ENCODE results near the gene RAB36. TPM values are rescaled to one million over a fixed set of nuclear protein-coding genes. Genes with fewer than 3 reads are reported as not detected.

RAB36 gene
- total and polyA plus RNA-seq, 5 experiments from 2014 or later, result 0.66 to 2.0 (median 1.1) TPM

GRCh38 chr22:23179381-23180299 is 34.4 kb downstream of the RAB36 start:
- DNase-seq (peak in 2 of 10 donors; percentile 11 to 15), ATAC-seq (no peak)
- Mint-ChIP-seq H3K36me3 (peaks cover 0 to 5% (median 0%) of the 10 kb centered on the region in 3 donors), H3K9me3 (peaks cover 0 to 15% (median 0%) of the 10 kb centered on the region in 9 donors), H3K27me3 (no peaks in the 10 kb centered on the region), H3K4me1 (peaks cover 38 to 68% (median 54%) of the 10 kb centered on the region in 4 donors), H3K4me3 (peak overlapping the region; percentile 75 to 94 (median 82)), H3K27ac (peak overlapping the region; percentile 57 to 93 (median 88))
- POLR2A ChIA-PET, result interaction anchor here (0.7 to 3.9 kb wide), 11 partner anchors 35 to 206 kb away, joined by 3 to 29 read pairs (median 3); partner anchors contain the start of gene RSPH14

- POLR2A ChIA-PET, result interaction anchor here (0.7 to 3.9 kb wide), 11 partner anchors 36 to 205 kb away, joined by 3 to 29 read pairs (median 4); partner anchors contain the start of gene RSPH14
- Mint-ChIP-seq H3K4me1 (peaks cover 41 to 75% (median 60%) of the 10 kb centered on the region in 4 donors), H3K4me3 (peak within 1 kb of the TSS; percentile 84 to 97 (median 95)), H3K9me3 (peaks cover 0 to 15% (median 0%) of the 10 kb centered on the region in 9 donors), H3K36me3 (peaks cover 0 to 6% (median 0%) of the 10 kb centered on the region in 3 donors), H3K27ac (peak within 1 kb of the TSS; percentile 57 to 93 (median 90)), H3K27me3 (no peaks in the 10 kb centered on the region)
- ATAC-seq (peak; percentile 73 to 74), DNase-seq (peak; percentile 42 to 76 (median 62))
Measured at GRCh38 chr22:23180301-23180892, 35.1 kb downstream of the RAB36 start, which contains the start of gene BCR. BCR (plus strand) TSS chr22:23180509; CDS start chr22:23180961, 452 bp downstream.

DNA sequence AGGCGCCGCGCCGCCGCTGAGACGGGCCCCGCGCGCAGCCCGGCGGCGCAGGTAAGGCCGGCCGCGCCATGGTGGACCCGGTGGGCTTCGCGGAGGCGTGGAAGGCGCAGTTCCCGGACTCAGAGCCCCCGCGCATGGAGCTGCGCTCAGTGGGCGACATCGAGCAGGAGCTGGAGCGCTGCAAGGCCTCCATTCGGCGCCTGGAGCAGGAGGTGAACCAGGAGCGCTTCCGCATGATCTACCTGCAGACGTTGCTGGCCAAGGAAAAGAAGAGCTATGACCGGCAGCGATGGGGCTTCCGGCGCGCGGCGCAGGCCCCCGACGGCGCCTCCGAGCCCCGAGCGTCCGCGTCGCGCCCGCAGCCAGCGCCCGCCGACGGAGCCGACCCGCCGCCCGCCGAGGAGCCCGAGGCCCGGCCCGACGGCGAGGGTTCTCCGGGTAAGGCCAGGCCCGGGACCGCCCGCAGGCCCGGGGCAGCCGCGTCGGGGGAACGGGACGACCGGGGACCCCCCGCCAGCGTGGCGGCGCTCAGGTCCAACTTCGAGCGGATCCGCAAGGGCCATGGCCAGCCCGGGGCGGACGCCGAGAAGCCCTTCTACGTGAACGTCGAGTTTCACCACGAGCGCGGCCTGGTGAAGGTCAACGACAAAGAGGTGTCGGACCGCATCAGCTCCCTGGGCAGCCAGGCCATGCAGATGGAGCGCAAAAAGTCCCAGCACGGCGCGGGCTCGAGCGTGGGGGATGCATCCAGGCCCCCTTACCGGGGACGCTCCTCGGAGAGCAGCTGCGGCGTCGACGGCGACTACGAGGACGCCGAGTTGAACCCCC is 35.8 kb downstream of the RAB36 start:
- Mint-ChIP-seq H3K4me1 (peaks cover 43 to 77% (median 64%) of the 10 kb centered on the region in 4 donors), H3K36me3 (peaks cover 0 to 10% (median 0%) of the 10 kb centered on the region in 3 donors), H3K4me3 (peak overlapping the region; percentile 84 to 97 (median 95)), H3K27me3 (no peaks in the 10 kb centered on the region), H3K27ac (peak overlapping the region in 8 of 10 donors; percentile 86 to 95 (median 91)), H3K9me3 (peaks cover 0 to 10% (median 0%) of the 10 kb centered on the region in 9 donors)
- DNase-seq, result peak in 5 of 10 donors; percentile 21 to 48 (median 43)
- POLR2A ChIA-PET, result interaction anchor here (0.8 to 3.9 kb wide), 8 partner anchors 36 to 101 kb away, joined by 3 to 29 read pairs (median 4); partner anchors contain the start of gene RSPH14
- ATAC-seq, result peak; percentile 13 to 25

DNA sequence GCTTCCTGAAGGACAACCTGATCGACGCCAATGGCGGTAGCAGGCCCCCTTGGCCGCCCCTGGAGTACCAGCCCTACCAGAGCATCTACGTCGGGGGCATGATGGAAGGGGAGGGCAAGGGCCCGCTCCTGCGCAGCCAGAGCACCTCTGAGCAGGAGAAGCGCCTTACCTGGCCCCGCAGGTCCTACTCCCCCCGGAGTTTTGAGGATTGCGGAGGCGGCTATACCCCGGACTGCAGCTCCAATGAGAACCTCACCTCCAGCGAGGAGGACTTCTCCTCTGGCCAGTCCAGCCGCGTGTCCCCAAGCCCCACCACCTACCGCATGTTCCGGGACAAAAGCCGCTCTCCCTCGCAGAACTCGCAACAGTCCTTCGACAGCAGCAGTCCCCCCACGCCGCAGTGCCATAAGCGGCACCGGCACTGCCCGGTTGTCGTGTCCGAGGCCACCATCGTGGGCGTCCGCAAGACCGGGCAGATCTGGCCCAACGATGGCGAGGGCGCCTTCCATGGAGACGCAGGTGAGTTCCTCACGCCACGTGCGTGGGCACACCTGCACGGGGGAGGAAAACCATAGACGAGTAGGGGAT is 36.5 kb downstream of the RAB36 start:
- ATAC-seq, result no peak
- peaks cover 0 to 4% (median 0%) of the 10 kb centered on the region in 9 donors for H3K9me3 Mint-ChIP-seq
- peak overlapping the region; percentile 84 to 97 (median 95) for H3K4me3 Mint-ChIP-seq
- no peaks in the 10 kb centered on the region for H3K27me3 Mint-ChIP-seq
- POLR2A ChIA-PET, result interaction anchor here (0.6 to 3.9 kb wide), 6 partner anchors 19 to 100 kb away, joined by 3 to 29 read pairs (median 4); partner anchors contain the start of gene RSPH14
- peak in 3 of 10 donors; percentile 5 to 26 (median 24) for DNase-seq
- H3K36me3 Mint-ChIP-seq, result peaks cover 0 to 15% (median 0%) of the 10 kb centered on the region in 3 donors
- peaks cover 44 to 78% (median 70%) of the 10 kb centered on the region in 4 donors for H3K4me1 Mint-ChIP-seq
- peak overlapping the region; percentile 16 to 95 (median 91) for H3K27ac Mint-ChIP-seq

DNA sequence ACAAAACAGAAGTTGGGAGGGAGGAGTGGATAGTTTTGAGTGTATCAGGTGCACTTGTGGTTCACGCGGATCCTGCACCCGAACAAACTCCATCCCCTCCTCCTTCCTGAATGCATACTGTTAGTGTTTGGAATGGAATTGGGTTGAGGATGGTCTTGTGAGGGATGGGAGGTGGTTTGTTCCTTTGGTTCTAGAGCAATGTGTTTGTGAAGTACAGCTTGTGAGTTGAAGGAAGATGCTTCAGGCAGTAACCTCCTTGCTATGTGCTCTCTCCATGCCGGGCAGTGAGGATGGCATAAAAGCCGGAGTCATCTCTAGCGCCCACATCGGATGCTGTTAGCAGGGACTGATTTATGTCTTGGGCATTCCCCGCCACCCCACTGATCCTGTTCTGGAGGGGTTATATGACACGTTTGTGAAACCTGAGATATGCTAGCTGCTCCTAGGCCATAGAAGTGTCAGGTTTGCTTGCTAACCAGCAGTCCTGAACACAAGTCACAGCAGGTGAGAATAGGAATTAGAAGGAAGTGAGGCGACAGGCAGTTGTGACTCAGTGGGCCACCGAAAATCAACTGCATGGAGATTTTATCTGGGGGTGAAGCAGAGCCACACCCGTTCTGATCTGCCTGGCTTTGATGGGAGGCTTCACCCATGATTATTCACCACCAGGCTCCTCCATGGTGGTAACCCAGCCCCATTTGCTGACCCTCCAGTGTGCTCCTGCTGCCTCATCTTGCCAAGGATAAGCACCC is 37.2 kb downstream of the RAB36 start:
- H3K27ac Mint-ChIP-seq, result peak overlapping the region; percentile 86 to 95 (median 91)
- peak overlapping the region; percentile 84 to 97 (median 95) for H3K4me3 Mint-ChIP-seq
- DNase-seq, result peak in 7 of 10 donors; percentile 8 to 57 (median 34)
- peaks cover 0 to 17% (median 0%) of the 10 kb centered on the region in 3 donors for H3K36me3 Mint-ChIP-seq
- H3K27me3 Mint-ChIP-seq, result no peaks in the 10 kb centered on the region
- no peaks in the 10 kb centered on the region for H3K9me3 Mint-ChIP-seq
- POLR2A ChIA-PET, result interaction anchor here (0.6 to 3.9 kb wide), 6 partner anchors 19 to 100 kb away, joined by 3 to 29 read pairs (median 4); no protein-coding TSS in a partner anchor
- peak; percentile 12 to 47 for ATAC-seq
- H3K4me1 Mint-ChIP-seq, result peaks cover 46 to 77% (median 73%) of the 10 kb centered on the region in 4 donors

DNA sequence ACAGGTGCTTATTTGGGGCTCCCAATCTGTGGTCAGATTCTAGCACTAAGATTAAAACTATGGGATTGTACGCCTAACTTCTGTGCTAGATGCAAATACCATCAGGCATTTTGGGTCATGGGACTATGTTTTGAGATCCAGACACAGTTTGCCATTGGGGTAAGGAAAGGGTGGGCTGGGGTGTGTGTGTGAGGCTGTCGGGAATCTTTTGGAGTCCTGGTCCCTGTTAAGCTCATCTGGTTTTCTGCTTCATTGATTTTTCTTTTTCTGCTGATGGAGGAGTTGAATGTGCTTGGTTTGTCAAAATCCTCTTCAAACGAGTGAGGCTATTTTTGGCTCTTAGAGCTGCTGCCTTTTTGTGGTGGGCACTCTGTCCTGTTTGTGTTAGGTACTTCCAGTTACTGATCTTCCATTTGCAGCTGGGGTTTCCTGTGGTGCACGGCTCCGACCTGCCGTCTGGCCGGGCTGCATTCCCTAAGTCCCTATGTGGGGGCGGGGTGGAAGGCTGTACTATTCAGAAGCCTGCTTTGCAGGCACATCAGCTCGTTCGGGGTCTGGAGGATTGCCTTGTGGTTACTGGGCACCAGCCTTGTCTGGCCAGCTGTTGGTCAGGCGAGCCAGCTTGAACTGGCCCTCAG is 37.9 kb downstream of the RAB36 start:
- DNase-seq, result no peak
- Mint-ChIP-seq H3K4me1 (peaks cover 52 to 84% (median 79%) of the 10 kb centered on the region in 4 donors), H3K4me3 (peak overlapping the region; percentile 84 to 97 (median 95)), H3K27me3 (no peaks in the 10 kb centered on the region), H3K27ac (peak overlapping the region; percentile 87 to 95 (median 91)), H3K9me3 (no peaks in the 10 kb centered on the region), H3K36me3 (peaks cover 0 to 24% (median 0%) of the 10 kb centered on the region in 3 donors)
- POLR2A ChIA-PET, result interaction anchor here (0.7 to 1.5 kb wide), 4 partner anchors 42 to 104 kb away, joined by 3 to 7 read pairs (median 4); no protein-coding TSS in a partner anchor
- ATAC-seq, result no peak

DNA sequence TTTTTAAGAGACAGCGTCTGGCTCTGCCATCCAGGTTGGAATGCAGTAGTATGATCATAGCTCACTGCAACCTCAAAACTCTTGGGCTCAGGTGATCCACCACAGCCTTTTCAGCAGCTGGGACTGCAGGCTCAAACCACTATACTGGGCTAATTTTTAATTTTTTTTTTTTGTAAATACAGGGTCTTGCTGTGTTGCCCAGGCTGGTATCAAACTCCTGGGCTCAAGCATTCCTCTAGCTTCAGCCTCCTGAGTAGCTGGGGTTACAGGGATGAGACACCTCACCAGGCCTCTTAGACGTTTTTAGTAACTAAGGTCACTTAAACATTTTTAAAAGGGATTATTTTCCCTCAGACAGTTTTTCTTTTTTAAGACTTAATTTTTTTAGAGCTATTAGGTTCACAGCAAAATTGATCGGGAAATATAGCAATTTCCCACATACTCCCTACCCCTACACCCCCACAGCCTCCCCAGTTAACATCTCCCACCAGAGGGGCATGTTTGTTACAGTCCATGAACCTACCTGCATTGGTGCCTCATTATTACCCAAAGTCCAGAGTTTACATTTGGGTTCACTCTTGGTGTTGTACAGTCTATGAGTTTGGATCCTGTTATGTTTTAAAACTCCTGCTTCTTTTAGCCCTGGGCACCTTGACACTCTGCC is 39.0 kb downstream of the RAB36 start:
- Mint-ChIP-seq H3K36me3 (peaks cover 0 to 29% (median 0%) of the 10 kb centered on the region in 3 donors), H3K27ac (peak overlapping the region; percentile 53 to 95 (median 88)), H3K27me3 (no peaks in the 10 kb centered on the region), H3K4me1 (peaks cover 49 to 80% (median 74%) of the 10 kb centered on the region in 4 donors), H3K4me3 (peak overlapping the region; percentile 84 to 97 (median 95)), H3K9me3 (no peaks in the 10 kb centered on the region)
- POLR2A ChIA-PET, result interaction anchor here (0.7 to 1.5 kb wide), 2 partner anchors 59 to 103 kb away, joined by 3 to 7 read pairs; no protein-coding TSS in a partner anchor
- ATAC-seq (no peak), DNase-seq (no peak)

DNA sequence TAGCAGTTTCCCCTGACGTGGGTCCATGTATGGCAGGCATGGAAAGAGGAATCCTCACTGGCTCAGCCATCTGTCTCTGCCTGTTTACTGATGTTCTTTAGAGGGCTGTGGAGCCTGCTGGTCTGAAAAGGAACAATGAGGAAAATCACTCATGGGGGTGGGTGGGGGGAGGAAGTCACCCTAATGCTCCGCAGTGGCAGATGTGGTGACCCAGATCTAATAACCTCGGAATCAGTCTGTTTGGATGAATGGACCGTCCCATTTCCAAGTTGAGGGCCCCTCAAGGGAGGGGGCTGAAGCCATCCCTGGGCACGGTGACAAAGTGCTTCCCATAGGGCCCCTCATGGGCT is 39.5 kb downstream of the RAB36 start:
- ATAC-seq, result no peak
- peak overlapping the region; percentile 66 to 97 (median 94) for H3K4me3 Mint-ChIP-seq
- peaks cover 48 to 77% (median 72%) of the 10 kb centered on the region in 4 donors for H3K4me1 Mint-ChIP-seq
- no peaks in the 10 kb centered on the region for H3K9me3 Mint-ChIP-seq
- POLR2A ChIA-PET, result no interaction called here
- H3K27me3 Mint-ChIP-seq, result no peaks in the 10 kb centered on the region
- H3K27ac Mint-ChIP-seq, result peak overlapping the region; percentile 53 to 93 (median 84)
- no peak for DNase-seq
- H3K36me3 Mint-ChIP-seq, result peaks cover 0 to 33% (median 0%) of the 10 kb centered on the region in 3 donors

GRCh38 chr22:23187211-23187610 is 41.9 kb downstream of the RAB36 start:
- POLR2A ChIA-PET, result interaction anchor here (0.7 to 0.9 kb wide), 2 partner anchors 24 to 52 kb away, joined by 4 to 8 read pairs; no protein-coding TSS in a partner anchor
- ATAC-seq (no peak), DNase-seq (no peak)
- Mint-ChIP-seq H3K27me3 (no peaks in the 10 kb centered on the region), H3K27ac (peak overlapping the region in 7 of 10 donors; percentile 3 to 91 (median 72)), H3K9me3 (no peaks in the 10 kb centered on the region), H3K36me3 (peaks cover 0 to 52% (median 0%) of the 10 kb centered on the region in 3 donors), H3K4me3 (peak overlapping the region in 2 of 10 donors; percentile 4 to 68), H3K4me1 (peaks cover 49 to 80% (median 78%) of the 10 kb centered on the region in 4 donors)

Measured in naive thymus-derived CD8-positive, alpha-beta T cell (primary cell).